Measurements from ENCODE around the gene SNRNP200.

DNA sequence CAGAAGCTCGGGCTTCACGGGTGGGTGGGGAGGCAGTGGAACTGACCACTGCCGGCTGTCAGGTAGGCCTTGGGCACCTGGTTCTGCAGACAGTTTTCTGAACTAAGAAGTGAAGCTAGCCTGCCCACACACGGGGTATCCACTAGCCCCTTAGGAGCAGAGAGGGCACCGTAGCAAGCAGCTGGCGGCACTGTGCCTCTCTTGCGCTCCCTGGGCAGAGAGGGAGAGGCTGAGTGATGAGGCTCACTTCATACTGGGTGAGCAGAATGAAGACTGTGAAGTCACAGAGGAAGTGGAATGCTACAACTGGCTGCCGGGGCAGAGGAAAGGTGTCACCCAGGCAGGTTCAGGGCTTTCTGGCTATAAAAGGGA, 20.5 kb upstream of the SNRNP200 start:
- no peak for TF ChIP-seq CTCF (optimal IDR thresholded peaks at IDR 0.05 in 1 of 3, IDR thresholded peaks at IDR 0.05 in 1 of 3, conservative IDR thresholded peaks at IDR 0.05 in 1 of 3; ENCODE audit: extremely low read depth in 1 of 3, insufficient read depth in 2 of 3, low read length in 3 of 3)
- no peak for TF ChIP-seq EZH2 (IDR thresholded peaks at IDR 0.05; ENCODE audit: low read length)
